GM21737 (cell line): Measurements from ENCODE around the gene CATSPER4.

Source experiments
- ATAC-seq: cut with Tn5 transposase; IDR thresholded peaks from one replicate; pipeline ENCODE4 v1.9.1; 2021; ENCODE audit warnings: mild to moderate bottlenecking, moderate library complexity; ENCODE audit not compliant: unreplicated experiment

Gene CATSPER4

DNA sequence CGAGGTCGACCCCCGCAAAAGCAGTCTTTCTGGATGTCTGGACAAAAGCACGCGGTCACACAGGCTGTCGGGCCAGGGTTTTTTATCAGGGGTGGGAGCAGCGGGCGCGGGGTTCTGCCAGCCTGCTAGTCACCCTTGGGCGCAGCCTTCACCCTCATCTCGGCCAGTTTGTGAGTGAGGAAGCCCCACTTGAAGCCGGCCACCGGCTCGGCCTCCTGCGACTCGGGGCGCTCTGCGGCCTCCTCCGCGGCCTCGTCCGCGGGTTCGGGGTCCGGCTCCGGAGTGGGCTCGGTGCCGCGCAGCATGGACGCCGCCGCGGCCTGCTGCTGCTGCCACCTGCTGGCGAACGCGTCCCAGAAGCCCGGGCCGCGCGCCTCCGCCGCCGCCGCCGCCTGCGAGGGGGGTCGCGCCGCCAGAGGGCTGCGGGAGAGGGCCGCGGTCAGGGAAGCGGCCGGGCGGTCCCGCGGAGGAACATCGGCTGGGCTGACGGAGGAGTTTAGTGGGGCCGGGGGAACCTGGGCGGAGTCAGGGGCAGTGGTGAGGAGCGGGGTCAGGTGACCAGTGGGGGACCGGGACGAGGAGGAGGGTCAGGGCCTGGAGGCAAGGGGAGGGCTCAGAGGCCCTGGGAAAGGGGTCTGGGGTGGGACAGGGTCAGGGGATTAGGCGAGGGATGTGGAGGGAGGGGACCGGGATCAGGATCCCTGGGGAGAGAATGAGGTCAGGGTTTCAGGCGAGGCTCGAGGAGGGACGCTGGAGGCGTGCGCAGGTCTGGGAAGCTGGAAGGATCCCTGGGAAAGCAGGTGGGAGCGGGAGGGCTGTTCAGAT is 26.2 kb upstream of the CATSPER4 start:
- no peak for ATAC-seq

DNA sequence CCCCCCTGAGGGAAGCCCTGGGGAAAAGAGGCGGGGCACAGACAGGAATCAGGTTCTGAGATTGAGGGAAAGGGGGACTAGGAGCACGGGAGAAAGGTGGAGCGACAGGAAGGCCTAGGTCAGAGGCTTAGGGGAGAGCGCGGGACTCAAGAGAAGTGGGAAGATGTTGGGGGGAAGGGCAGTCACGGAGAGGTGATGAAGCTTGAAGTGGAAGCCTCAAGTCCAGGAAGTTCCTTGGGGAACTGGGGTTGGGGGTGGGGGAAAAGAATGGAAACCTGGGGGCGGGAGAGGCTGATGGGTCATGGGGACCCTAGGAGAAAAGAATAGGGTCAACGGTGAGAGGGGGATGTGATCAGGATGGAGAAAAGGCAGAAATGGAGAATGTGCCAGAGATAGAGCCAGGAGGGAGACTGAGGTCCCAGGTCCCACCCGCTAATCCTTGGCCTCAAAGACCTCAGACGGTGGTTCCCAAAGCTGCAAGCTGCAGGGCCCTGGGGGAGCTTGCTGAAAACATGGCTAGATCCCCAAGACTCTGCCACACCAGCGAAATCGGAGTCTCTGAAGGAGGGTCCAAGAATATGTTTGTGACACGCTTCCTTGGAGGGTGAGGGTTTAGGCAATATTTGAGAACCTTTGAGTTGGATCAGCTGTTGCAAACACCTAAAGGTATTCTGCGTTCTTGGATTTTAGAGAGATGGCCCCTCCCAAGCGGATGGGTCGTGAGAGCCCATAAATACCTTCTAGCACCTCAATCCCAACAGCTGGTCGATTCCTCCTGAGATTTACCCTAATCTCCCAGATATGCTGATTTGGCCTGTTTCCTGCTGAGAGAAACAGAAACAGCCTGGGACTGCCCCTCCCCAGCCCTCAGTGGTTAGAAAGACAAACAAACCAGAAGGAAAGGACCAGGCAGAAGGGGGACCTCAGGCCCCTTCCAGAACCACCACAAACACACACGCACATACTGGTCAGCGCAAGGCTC is 25.2 kb upstream of the CATSPER4 start:
- ATAC-seq = no peak

DNA sequence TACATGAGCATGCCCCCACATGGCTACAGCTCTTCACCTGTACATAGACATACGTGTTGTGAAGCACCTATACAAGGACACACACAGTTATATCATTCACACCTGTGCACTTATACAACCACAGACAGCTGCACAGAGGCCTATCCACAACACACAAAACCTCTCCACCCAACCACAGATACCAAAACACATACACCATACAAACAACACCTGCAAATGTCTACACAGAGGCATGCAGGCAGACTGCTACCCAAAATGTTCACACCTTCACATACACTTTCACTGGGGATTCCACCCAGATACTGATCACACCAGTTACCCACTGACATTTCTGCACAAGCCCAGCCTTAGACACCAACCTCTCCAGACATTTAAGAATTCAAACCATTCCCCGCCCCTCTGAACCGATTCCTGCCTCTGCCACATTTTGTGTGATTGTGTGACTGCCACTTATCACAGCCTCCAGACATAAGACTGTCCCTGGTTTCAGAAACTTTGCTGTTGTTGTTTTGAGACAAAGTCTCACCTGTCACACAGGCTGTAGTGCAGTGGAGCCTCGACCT is 23.6 kb upstream of the CATSPER4 start:
- no peak for ATAC-seq

DNA sequence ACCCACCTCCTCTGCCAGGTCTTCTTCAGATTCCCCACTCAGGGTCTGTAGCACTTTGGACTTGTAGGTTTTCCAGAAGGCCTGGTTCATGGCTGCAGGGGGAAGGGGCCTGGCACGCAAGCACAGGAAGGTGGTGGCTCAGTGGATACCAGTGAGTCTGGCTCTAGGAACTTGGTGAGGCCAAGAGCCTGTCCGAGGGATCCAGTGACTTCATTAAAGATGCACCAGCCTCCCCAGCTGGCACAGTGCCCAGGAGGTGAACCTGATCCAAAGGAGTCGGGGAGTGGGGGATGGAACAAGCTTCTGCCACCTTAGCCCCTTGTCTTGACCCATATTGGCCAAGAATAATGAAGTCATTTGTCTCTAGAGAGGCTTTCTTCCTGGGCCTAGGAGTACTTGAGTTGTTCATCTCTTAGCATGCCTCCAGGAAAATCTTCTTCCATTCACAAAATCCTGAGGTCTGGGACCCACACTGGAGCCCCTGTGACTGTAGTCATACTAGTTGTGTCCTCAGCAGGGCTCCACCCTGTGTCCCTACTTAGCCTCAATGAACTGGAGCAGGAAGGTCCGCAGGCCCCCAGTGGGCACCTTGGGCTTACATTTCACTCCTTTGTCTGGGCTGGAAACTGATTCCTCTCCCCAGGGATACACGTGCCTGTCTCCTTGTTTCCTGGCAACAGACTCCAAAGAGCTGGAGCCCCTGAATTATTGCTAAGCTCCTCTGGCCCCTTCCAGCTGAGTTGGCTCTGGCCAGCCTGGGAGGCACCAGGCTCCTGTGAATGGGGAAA is 21.8 kb upstream of the CATSPER4 start, which contains the start of gene C1orf232:
TSS of gene C1orf232 (minus strand) at position 554 of the 788 bp plus-strand sequence. CDS start at position 90, 464 bp downstream.
- no peak for ATAC-seq

DNA sequence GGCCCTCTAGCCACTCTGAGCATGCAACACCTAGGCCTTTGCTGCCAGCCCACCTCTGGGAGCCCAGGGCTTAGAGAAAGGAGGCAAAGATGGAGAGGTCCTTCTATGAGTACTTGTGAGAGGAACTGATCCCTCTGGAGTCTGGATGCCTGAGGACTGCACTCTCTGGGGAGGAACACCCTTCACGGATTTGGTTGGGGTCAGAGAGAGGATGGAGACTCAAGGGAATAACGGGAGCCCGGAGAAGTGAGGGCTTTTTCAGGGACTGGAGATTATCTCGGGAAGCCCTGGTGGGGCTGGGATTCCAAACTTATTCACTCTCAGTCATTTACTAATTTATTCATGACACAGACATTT is 21.2 kb upstream of the CATSPER4 start:
- no peak for ATAC-seq

DNA sequence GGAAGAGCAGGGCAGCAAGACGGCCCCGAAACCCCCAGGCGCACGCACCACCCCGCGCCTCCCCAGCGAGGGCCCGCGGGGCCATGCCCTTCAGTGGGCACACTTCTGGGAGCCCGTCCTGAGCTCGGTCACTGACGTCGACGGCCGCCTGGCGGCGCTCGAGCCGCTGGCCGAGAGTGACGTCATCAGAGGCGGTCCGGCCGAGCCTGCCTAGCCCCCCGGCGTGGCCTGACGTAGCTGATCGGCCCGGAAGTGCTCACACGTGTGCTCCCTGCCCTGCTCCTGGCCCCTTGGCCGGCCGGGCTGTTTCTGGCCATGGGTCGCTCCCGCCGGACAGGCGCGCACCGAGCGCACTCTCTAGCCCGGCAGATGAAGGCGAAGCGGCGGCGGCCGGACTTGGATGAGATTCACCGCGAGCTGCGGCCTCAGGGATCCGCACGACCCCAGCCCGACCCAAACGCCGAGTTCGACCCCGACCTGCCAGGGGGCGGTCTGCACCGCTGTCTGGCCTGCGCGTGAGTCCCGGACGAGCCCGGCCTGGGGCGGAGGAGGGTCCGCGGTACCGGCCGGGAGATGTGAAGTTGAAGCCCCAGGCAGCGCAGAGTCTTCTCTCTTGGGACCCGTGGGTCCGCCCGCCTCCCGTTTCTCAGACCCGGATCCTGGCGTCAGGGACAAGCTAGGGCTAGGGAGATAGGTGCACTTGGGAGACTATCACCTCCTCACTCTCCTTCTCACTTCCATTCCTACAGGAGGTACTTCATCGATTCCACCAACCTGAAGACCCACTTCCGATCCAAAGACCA is 20.5 kb upstream of the CATSPER4 start, which contains the start of gene ZNF593:
TSS of gene ZNF593 (plus strand) at position 240 of the 803 bp plus-strand sequence. CDS start at position 316, 76 bp downstream.
- ATAC-seq = peak; percentile 93

DNA sequence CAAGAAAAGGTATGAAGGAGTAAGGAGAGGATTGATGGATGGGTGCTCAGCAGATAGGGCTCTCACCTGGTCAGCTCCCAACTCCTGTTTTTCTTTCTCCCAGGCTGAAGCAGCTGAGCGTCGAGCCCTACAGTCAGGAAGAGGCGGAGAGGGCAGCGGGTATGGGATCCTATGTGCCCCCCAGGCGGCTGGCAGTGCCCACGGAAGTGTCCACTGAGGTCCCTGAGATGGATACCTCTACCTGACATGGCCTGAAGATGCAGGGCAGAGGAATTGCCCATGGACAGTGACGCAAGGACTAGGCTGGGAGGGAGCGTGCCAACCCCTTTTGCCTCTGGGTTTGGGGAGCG is 20.0 kb upstream of the CATSPER4 start:
- ATAC-seq = no peak

DNA sequence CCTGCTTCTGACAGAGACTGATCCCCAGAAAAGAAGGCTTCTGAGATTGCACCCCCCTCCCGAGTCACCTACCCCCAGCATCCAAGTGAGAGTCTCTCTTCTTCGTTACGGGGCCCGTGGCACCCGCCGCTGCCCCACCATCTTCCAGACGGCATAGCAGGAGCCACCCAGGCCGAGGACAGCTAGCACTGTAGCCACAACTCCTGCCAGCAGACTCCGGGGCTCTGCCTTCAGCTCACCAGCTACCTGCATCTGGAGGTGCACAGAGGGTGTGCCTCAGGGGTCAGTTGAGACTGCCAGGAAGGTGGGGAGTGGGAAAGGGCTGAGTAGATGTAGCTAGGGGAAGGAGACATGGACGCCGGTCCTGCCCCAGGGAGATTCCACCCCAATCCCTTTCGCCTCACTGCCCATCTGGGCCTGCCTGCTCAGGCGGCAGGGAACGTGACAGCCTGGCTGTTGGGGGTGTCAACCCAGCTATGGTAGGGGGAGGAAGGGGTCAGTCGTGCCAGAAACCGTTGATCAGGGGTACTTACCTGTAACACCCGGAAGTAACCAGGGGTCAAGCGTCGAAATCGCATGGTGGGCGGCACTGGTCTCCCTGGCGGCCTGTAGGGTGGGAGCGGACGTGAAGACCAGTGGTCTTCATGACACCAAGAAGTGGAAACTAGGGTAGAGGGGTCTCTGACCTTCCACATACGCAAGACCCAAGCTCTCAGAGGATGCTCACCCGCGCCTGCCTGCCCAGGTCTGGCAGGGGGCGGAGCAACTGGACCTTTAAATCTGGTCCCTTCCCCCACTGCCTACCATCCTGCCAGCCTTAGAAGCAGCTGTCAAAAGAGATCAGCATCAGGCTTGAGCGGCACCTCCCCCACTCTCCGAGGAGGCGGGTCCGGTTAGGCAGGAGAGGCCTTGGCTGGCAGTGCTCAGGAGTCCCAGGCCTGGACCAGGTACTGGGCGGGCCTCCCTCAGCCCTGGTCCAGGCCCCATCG is 19.0 kb upstream of the CATSPER4 start, which contains the start of gene ZNF593OS:
TSS of gene ZNF593OS (minus strand) at position 749 of the 989 bp plus-strand sequence. CDS start at position 578, 171 bp downstream.
- no peak for ATAC-seq

DNA sequence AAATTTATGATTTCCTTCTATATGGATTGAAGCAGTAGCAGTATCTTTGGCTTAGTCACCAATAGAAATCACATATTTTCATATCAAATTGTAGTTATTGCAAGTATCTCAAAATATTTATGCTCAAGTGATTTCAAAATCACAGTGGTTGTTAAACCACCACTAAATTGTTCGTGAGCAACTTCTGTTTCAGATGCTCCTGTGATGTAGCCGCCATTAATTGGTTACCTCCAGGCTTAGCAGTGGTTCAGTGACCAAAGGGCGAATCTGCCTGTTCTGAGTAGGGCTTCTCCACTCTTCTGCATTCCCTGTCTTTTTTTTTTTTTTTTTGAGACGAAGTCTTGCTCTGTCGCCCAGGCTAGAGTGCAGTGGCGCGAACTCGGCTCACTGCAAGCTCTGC is 15.1 kb upstream of the CATSPER4 start:
- ATAC-seq = no peak

DNA sequence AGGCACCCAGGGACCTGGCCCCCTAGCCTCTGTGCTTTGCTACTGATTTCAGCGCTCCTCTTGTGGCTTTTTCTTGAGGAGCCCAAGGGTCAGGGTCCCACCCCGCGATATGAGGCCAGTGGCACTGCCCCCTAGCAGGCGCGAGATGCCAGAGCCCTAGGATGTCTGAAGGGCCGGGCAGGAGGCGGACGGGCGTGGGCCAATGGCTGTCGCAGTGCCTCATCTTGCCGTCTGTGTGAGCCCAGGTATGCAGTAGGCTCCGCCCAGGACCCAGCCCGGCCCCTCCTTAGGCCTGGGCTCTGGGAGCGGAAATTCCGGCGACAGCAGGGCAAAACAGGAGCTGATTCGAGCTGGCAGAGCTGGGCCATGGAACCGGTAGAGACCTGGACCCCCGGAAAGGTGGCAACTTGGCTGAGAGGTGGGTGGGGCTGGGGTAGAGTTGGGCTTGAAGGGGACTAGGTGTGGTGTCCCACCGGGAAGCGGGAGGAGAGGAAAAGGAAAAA is 13.2 kb upstream of the CATSPER4 start, which contains the start of gene CNKSR1:
TSS of gene CNKSR1 (plus strand) at position 310 of the 503 bp plus-strand sequence. CDS start at position 367, 57 bp downstream.
- ATAC-seq = no peak

DNA sequence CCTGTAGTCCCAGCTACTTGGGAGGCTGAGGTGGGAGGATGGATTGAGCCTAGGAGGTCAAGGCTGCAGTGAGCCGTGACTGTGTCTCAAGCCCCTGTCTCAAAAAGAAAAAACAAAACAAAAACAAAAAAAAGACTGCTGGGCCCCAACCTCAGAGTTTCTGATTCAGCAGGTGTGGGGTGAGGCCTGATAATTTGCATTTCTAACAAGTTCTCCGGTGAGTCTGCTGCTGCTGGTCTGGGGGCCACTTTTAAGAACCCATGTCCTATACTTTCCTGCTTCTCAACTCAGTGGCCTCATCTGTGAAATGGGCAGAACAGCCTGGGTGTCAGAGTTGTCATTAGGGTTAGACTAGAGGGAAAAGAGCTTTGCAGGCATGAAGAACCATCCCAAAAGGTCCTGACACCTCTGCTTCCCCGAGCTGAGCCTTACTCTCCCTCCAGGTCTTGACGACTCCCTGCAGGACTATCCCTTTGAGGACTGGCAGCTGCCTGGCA is 10.3 kb upstream of the CATSPER4 start:
- no peak for ATAC-seq

DNA sequence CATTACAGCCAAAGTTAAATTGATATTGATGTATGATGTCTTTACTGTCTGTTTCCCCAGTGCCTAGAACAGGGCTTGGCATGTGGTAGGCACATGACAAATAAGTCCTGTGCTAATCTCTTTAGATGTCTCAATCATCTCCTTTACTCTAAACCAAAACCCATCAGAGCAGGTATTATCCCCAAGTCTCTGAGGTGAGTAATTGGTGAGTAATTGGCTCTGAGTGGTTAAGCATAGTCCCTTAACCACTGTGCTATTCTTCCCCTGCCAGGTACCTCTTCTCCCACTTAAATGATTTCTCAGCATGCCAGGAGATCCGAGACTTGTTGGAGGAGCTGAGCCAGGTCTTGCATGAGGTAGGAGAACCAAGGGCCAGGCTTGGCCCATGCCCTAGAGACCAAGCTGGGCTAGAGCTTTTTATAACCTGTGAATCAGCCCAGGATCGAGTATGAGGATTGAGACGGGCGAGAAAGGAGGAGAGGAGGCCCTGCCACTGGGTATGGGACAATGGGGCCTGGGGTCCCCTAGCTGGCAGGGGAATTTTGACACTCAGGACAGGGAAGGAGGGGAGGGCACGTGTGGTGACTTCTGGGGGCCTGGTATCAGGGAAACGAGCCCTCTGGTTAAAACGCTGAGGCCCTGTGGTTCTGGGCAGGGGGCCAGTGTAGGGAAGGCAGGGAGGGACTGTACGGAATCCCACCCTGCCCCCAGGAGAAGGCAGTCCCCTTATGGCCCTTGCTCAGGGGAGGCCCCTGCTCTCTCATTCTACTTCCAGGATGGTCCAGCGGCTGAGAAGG is 8.6 kb upstream of the CATSPER4 start:
- no peak for ATAC-seq

DNA sequence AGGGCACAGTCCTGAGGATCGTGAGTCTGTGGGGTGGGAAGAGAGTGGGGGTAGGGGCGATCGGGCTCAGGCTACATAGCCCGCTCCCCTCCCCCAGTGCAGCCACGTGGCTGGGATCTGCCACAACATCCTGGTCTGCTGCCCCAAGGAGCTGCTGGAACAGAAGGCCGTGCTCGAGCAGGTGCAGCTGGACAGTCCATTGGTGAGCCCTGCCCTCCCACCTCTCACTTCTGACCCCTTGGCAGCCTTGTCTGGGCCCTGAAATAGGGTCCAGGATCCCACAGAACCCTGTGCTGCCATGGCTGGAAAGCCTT is 8.1 kb upstream of the CATSPER4 start:
- ATAC-seq = no peak

DNA sequence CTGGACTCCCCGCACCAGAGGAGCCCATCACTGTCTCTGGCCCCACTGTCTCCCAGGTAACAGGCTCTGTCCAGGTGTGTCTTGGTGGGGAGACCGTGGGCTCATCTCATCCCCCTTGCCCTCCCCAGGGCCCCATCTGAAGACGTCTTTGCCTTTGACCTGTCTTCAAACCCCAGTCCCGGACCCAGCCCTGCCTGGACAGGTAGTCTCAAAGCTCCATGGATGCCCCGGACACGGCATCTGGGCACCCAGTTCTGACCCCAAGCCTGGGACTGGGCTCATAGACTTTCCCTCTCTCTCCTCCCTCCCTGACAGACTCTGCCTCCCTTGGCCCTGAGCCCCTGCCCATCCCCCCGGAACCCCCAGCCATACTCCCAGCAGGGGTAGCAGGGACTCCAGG is 6.3 kb upstream of the CATSPER4 start:
- ATAC-seq = no peak

DNA sequence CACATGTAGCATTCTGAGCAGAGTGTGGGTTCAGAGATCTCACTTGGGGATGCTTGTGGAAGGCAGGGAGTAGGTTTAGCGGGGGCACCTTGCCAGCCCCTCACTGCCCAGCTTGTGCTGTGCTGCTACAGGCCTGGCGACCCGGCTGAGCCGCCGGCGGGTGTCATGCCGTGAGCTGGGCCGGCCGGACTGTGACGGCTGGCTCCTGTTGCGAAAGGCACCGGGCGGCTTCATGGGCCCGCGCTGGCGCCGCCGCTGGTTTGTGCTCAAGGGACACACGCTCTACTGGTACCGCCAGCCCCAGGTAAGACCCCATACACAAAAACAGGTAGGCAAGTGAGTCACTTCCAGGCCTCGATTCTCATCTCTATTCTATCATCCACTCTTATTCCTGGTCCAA is 5.5 kb upstream of the CATSPER4 start:
- ATAC-seq = no peak

DNA sequence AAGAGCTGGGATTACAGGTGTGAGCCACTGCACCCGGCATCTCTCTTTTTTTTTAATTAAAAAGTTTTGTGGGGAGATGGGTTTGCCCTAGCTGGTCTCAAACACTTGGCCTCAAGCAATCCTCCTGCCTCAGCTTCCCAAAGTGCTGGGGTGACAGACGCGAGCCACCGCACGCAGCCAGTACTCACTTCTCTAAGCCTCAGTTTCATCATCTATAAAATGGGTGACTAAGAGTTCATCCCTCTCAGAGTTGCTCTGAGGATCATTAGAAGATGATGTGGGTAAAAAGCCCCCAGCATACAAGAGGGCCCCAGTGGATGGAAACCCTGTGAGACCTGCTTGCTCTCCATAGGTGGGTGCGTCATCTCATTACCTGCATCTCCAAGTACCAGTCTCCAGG is 2.5 kb upstream of the CATSPER4 start:
- ATAC-seq = no peak

DNA sequence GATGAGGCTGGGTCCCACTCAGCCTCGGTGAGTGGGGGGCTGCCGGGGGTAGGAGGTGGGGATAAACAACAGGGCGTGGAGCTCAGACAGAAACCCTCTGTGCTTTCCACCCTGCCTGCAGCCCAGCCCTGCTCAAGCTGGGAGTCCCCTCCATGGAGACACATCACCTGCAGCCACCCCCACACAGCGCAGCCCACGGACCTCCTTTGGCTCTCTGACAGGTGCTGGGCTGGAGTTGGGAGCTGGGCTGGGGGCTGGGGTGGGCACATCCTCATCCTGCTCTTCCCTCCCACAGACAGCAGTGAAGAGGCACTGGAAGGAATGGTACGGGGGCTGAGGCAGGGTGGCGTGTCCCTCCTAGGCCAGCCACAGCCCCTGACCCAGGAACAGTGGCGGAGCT is 1.9 kb upstream of the CATSPER4 start:
- ATAC-seq = no peak
